ENCODE results near the gene CCR2.
A peak's percentile ranks its signal among the peaks of the same experiment; 100 is the strongest.
"Not testable (repeated sequence)": the region's sequence is repeated elsewhere in the genome, so short reads cannot be mapped to it uniquely, and the experiment has no call there.

CCR2 gene

GRCh38 chr3:46353647-46354410 lies at the start of gene CCR2:
Gene CCR2 (plus strand): TSS chr3:46354111. CDS start chr3:46357528, 3,417 bp downstream.
- Histone ChIP-seq H3K27ac (ENCODE audit: low read length) (no peak within 1 kb of the TSS), H3K4me3 (ENCODE audit: low read depth in 1 of 2, low read length in 2 of 2) (peak within 1 kb of the TSS in 1 of 2 donors; percentile 19), H3K36me3 (ENCODE audit: control insufficient read depth in 1 of 2, insufficient read depth in 2 of 2, low read length in 2 of 2) (no peaks in the 10 kb centered on the region), H3K4me1 (ENCODE audit: control insufficient read depth in 1 of 2, insufficient read depth in 2 of 2, low read length in 2 of 2) (no peaks in the 10 kb centered on the region), H3K9me3 (ENCODE audit: control insufficient read depth in 1 of 2, low read length in 2 of 2) (no peaks in the 10 kb centered on the region), H3K27me3 (ENCODE audit: low read depth, low read length) (no peaks in the 10 kb centered on the region)

GRCh38 chr3:46304739-46305138 lies 49.2 kb upstream of the CCR2 start:
- Histone ChIP-seq H3K4me3 (ENCODE audit: low read depth in 1 of 2, low read length in 2 of 2) (no peak overlapping the region), H3K4me1 (ENCODE audit: control insufficient read depth in 1 of 2, insufficient read depth in 2 of 2, low read length in 2 of 2) (no peaks in the 10 kb centered on the region), H3K36me3 (ENCODE audit: control insufficient read depth in 1 of 2, insufficient read depth in 2 of 2, low read length in 2 of 2) (no peaks in the 10 kb centered on the region), H3K27me3 (ENCODE audit: low read depth, low read length) (no peaks in the 10 kb centered on the region), H3K9me3 (ENCODE audit: control insufficient read depth in 1 of 2, low read length in 2 of 2) (no peaks in the 10 kb centered on the region), H3K27ac (ENCODE audit: low read length) (no peak overlapping the region)

- H3K4me3 ChIP-seq (ENCODE audit: low read depth in 1 of 2, low read length in 2 of 2), result no peak overlapping the region
- no peak overlapping the region for H3K27ac ChIP-seq (ENCODE audit: low read length)
- no peaks in the 10 kb centered on the region for H3K27me3 ChIP-seq (ENCODE audit: low read depth, low read length)
- no peaks in the 10 kb centered on the region for H3K4me1 ChIP-seq (ENCODE audit: control insufficient read depth in 1 of 2, insufficient read depth in 2 of 2, low read length in 2 of 2)
- H3K36me3 ChIP-seq (ENCODE audit: control insufficient read depth in 1 of 2, insufficient read depth in 2 of 2, low read length in 2 of 2), result no peaks in the 10 kb centered on the region
- H3K9me3 ChIP-seq (ENCODE audit: control insufficient read depth in 1 of 2, low read length in 2 of 2), result no peaks in the 10 kb centered on the region
These were observed 40.9 kb upstream of the CCR2 start for GRCh38 chr3:46312991-46313390.

GRCh38 chr3:46314517-46314916 lies 39.4 kb upstream of the CCR2 start:
- no peaks in the 10 kb centered on the region for H3K4me1 ChIP-seq (ENCODE audit: control insufficient read depth in 1 of 2, insufficient read depth in 2 of 2, low read length in 2 of 2)
- no peaks in the 10 kb centered on the region for H3K36me3 ChIP-seq (ENCODE audit: control insufficient read depth in 1 of 2, insufficient read depth in 2 of 2, low read length in 2 of 2)
- H3K27me3 ChIP-seq (ENCODE audit: low read depth, low read length), result no peaks in the 10 kb centered on the region

GRCh38 chr3:46316206-46316605 lies 37.7 kb upstream of the CCR2 start:
- no peaks in the 10 kb centered on the region for H3K9me3 ChIP-seq (ENCODE audit: control insufficient read depth in 1 of 2, low read length in 2 of 2)
- no peak overlapping the region for H3K27ac ChIP-seq (ENCODE audit: low read length)
- H3K27me3 ChIP-seq (ENCODE audit: low read depth, low read length), result no peaks in the 10 kb centered on the region
- H3K36me3 ChIP-seq (ENCODE audit: control insufficient read depth in 1 of 2, insufficient read depth in 2 of 2, low read length in 2 of 2), result no peaks in the 10 kb centered on the region
- H3K4me1 ChIP-seq (ENCODE audit: control insufficient read depth in 1 of 2, insufficient read depth in 2 of 2, low read length in 2 of 2), result no peaks in the 10 kb centered on the region
- H3K4me3 ChIP-seq (ENCODE audit: low read depth in 1 of 2, low read length in 2 of 2), result no peak overlapping the region

More at GRCh38 chr3:46314517-46314916, 39.4 kb upstream of the CCR2 start:
- H3K4me3 ChIP-seq (ENCODE audit: low read depth in 1 of 2, low read length in 2 of 2), result no peak overlapping the region
- H3K9me3 ChIP-seq (ENCODE audit: control insufficient read depth in 1 of 2, low read length in 2 of 2), result no peaks in the 10 kb centered on the region
- H3K27ac ChIP-seq (ENCODE audit: low read length), result no peak overlapping the region

GRCh38 chr3:46318207-46318927 lies 35.5 kb upstream of the CCR2 start:
- Histone ChIP-seq H3K27ac (ENCODE audit: low read length) (no peak overlapping the region), H3K4me3 (ENCODE audit: low read depth in 1 of 2, low read length in 2 of 2) (no peak overlapping the region), H3K36me3 (ENCODE audit: control insufficient read depth in 1 of 2, insufficient read depth in 2 of 2, low read length in 2 of 2) (no peaks in the 10 kb centered on the region), H3K4me1 (ENCODE audit: control insufficient read depth in 1 of 2, insufficient read depth in 2 of 2, low read length in 2 of 2) (no peaks in the 10 kb centered on the region), H3K27me3 (ENCODE audit: low read depth, low read length) (no peaks in the 10 kb centered on the region), H3K9me3 (ENCODE audit: control insufficient read depth in 1 of 2, low read length in 2 of 2) (no peaks in the 10 kb centered on the region)

GRCh38 chr3:46321461-46322104 lies 32.3 kb upstream of the CCR2 start:
- Histone ChIP-seq H3K9me3 (ENCODE audit: control insufficient read depth in 1 of 2, low read length in 2 of 2) (no peaks in the 10 kb centered on the region), H3K4me1 (ENCODE audit: control insufficient read depth in 1 of 2, insufficient read depth in 2 of 2, low read length in 2 of 2) (no peaks in the 10 kb centered on the region), H3K4me3 (ENCODE audit: low read depth in 1 of 2, low read length in 2 of 2) (no peak overlapping the region), H3K36me3 (ENCODE audit: control insufficient read depth in 1 of 2, insufficient read depth in 2 of 2, low read length in 2 of 2) (no peaks in the 10 kb centered on the region), H3K27me3 (ENCODE audit: low read depth, low read length) (no peaks in the 10 kb centered on the region), H3K27ac (ENCODE audit: low read length) (no peak overlapping the region)

- Histone ChIP-seq H3K9me3 (ENCODE audit: control insufficient read depth in 1 of 2, low read length in 2 of 2) (peaks cover 0 to 2% of the 10 kb centered on the region in 2 donors), H3K27me3 (ENCODE audit: low read depth, low read length) (no peaks in the 10 kb centered on the region), H3K36me3 (ENCODE audit: control insufficient read depth in 1 of 2, insufficient read depth in 2 of 2, low read length in 2 of 2) (no peaks in the 10 kb centered on the region), H3K4me1 (ENCODE audit: control insufficient read depth in 1 of 2, insufficient read depth in 2 of 2, low read length in 2 of 2) (no peaks in the 10 kb centered on the region), H3K27ac (ENCODE audit: low read length) (no peak overlapping the region), H3K4me3 (ENCODE audit: low read depth in 1 of 2, low read length in 2 of 2) (no peak overlapping the region)
These were observed 29.9 kb upstream of the CCR2 start for GRCh38 chr3:46324036-46324435.

GRCh38 chr3:46325645-46326300 lies 28.1 kb upstream of the CCR2 start:
- Histone ChIP-seq H3K4me1 (ENCODE audit: control insufficient read depth in 1 of 2, insufficient read depth in 2 of 2, low read length in 2 of 2) (no peaks in the 10 kb centered on the region), H3K27ac (ENCODE audit: low read length) (no peak overlapping the region), H3K4me3 (ENCODE audit: low read depth in 1 of 2, low read length in 2 of 2) (no peak overlapping the region), H3K9me3 (ENCODE audit: control insufficient read depth in 1 of 2, low read length in 2 of 2) (peaks cover 0 to 2% of the 10 kb centered on the region in 2 donors), H3K27me3 (ENCODE audit: low read depth, low read length) (no peaks in the 10 kb centered on the region), H3K36me3 (ENCODE audit: control insufficient read depth in 1 of 2, insufficient read depth in 2 of 2, low read length in 2 of 2) (no peaks in the 10 kb centered on the region)

GRCh38 chr3:46330676-46331075 lies 23.2 kb upstream of the CCR2 start:
- H3K4me3 ChIP-seq (ENCODE audit: low read depth in 1 of 2, low read length in 2 of 2); H3K27ac ChIP-seq (ENCODE audit: low read length); H3K36me3 ChIP-seq (ENCODE audit: control insufficient read depth in 1 of 2, insufficient read depth in 2 of 2, low read length in 2 of 2); H3K4me1 ChIP-seq (ENCODE audit: control insufficient read depth in 1 of 2, insufficient read depth in 2 of 2, low read length in 2 of 2); H3K27me3 ChIP-seq (ENCODE audit: low read depth, low read length); H3K9me3 ChIP-seq (ENCODE audit: control insufficient read depth in 1 of 2, low read length in 2 of 2): not testable (repeated sequence)

All from muscle layer of duodenum (tissue), 2 donors.